GM19099 (cell line): Measurements from ENCODE around the gene VTN.
A peak's percentile ranks its signal among the peaks of the same experiment; 100 is the strongest.

Experiments used
- POLR2A ChIP-seq: IDR thresholded peaks from 3 replicates; pipeline ENCODE4 v1.6.1; 2011; ENCODE audit warnings: low read depth; ENCODE audit not compliant: insufficient read length; ENCODE audit errors: extremely low read depth

The VTN gene

DNA sequence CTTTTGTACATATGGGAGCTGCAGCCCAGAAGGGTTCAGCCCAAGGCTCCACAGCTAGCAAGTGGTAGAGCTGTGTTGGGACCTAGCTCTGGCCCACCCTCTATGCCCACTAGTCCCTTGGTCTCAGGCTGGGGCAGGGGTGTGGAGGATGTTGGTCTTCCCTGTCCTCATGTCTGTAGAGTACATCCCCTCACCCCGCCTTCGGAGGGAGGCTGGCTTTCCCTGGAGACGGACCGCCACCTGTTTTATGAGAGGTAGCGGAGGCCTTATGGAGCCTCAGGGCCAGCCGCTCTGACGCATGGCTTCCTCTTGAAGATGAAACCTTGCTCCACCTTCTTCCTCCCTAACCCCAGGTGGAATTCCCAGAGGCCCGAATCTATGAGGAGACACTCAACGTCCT, 26.1 kb downstream of the VTN start:
- TF ChIP-seq POLR2A = no peak

DNA sequence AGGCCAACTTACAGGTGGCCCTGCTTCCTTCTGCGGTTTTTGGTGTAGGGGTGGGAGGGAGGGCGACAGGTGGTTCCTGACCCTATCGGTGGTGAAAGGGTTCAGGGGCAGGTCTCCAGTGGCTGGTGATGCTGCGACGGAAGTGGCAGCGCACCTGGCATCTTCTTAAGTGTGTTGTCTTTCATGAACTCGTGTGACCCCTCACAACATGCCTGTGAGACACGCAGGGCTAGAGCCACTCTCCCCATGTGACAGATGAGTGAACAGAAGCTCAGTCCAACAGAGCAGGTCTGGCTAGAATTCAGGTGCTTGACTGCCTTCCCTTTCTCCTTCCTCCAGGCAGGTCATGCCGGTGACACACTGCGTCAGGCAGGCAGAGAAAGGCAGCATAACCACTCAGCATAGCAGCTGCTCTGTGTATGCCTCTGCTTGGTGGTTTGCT, 26.6 kb downstream of the VTN start:
- no peak for TF ChIP-seq POLR2A

DNA sequence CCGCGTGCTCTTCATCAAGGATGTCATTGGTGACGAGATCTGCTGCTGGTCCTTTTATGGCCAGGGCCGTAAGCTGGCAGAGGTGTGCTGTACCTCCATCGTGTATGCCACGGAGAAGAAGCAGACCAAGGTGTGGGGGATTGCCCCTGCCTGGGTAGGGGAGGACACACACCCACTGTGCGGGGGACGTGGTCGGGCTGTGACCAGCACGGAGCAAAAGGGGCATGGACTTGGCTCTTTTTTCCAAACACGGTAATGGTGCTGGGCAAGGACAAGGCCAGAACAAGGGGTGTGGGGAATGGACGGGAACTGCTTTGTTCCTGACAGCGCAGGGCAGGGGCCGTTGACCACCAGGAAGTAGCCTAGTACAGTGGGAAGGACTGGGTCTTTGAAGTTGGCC, 27.8 kb downstream of the VTN start:
- TF ChIP-seq POLR2A = no peak

DNA sequence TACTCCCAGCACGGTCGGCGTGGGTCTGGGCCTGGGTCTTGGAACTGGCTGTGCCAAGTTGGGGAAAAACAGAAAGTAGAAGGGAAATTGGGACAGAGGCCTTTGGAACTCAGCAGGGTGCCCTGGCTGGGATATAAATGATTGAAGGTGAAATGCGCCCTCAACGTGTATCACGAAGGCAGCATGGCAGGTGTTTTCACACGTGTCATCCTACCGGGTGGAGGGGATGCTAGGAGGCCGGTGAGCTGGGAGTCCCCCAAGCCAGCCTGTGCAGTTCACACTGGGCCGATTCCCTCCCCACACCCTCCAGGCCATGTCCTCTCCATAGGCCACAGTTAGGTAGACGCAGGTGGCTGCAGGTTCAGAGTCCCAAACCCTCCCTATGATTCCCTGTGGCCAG, 28.6 kb downstream of the VTN start:
- no peak for TF ChIP-seq POLR2A

DNA sequence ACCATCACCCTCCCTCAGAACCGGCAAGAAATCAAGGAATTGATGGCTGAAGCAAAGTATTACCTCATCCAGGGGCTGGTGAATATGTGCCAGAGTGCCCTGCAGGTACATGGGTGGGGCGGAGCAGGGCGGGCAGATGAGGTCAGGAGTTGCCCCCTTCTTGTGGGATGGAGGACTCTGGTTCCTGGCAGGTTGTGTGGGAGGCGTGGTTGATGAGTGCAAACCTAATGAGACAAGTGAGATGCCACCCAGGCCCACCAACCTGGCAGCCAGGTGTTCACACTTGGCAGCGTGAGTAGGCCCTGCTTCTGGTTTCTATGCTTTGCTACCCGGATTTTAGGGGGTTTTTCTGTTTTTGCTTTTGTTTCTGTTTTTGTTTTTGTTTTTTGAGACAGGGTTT, 29.7 kb downstream of the VTN start:
- no peak for TF ChIP-seq POLR2A

DNA sequence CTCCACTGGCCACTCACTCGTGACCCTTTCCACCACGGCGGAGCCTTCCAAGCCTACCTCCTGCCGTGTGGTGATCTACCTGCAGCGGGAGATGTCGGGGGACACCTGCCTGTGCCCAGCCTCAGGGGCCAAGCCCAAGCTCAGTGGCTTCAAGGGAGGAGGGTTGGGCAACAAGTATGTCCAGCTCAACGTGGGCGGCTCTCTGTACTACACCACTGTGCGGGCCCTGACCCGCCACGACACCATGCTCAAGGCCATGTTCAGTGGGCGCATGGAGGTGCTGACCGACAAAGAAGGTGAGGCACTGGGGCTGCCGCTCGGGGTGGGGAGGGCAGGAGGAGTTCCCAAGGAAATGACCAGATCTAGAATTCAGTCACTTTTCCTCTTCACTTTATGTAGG, 30.7 kb downstream of the VTN start:
- no peak for TF ChIP-seq POLR2A

DNA sequence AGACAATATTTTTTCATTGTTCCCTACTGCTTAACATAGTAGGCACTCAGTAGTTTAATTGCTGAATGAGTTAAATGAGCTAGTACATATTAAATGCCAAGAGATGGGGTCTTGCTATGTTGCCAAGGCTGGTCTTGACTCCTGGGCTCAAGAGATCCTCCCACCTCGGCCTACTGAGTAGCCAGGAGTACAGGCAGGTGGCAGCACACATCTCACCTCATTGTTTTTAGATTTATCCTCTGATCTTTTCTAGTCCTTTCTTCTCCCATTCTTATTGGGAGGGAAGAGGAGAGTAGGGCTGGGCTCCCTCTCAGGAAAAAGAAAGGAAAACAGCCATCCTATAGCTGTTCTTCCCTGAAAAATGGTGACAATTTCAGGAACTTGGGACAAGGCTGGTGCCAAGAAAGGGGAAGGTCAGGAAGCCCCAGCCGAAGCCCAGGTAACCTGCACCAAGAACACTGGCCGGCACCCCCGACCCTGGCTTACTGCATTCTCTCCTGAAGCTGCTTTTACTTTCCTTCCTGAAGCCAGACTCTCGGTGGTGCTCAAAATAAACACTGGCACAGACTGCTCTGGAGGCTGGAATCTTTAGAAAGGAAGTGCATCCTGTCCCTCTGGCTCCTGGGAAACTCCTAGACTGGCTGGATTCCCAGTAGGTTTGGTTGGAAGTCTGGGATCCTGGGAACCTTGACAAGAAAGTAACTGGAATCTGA, 31.9 kb downstream of the VTN start:
- TF ChIP-seq POLR2A = no peak

DNA sequence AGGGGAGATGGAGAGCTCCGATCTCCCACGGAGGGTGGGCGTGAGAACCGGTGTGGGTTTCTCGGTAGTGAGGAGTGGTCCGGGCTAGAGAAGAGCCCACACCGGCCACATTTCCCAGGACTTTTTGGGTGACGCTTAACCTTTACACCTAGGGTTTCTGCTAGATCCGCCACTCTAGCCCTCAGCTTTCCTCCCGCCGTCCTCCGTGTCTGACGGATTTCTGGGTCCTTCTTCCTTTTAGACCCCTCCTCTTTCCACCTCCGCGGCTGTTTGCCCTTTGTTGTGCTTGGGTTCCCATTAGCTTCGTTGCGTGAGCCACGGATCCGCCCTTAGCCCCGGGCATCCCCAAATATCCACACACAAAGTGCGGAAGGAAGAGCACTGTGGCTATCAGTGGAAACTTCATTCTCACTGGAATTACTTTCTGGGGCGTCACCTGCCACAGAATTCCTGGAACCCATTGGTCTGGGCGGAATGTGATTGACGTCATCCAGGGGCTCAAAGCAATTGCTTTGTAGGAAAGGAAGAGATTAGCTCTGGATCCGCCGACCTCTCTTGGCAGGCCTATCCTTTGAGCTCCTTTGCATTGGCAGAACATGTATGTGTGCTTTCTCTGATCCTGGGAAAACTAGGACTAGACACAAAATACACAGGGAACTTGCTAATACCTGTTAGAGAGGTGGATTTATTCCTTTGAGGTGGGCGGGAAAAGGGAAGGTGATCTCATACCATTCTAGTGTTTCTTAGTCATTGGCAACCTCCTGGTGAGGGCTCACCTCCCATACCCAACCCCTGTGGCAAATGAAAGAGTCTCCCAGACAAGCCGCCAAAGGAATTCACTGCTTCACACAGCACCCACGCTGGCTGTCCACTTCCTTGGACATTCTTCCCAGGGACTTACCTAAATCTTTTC, 33.9 kb downstream of the VTN start:
- TF ChIP-seq POLR2A = no peak

DNA sequence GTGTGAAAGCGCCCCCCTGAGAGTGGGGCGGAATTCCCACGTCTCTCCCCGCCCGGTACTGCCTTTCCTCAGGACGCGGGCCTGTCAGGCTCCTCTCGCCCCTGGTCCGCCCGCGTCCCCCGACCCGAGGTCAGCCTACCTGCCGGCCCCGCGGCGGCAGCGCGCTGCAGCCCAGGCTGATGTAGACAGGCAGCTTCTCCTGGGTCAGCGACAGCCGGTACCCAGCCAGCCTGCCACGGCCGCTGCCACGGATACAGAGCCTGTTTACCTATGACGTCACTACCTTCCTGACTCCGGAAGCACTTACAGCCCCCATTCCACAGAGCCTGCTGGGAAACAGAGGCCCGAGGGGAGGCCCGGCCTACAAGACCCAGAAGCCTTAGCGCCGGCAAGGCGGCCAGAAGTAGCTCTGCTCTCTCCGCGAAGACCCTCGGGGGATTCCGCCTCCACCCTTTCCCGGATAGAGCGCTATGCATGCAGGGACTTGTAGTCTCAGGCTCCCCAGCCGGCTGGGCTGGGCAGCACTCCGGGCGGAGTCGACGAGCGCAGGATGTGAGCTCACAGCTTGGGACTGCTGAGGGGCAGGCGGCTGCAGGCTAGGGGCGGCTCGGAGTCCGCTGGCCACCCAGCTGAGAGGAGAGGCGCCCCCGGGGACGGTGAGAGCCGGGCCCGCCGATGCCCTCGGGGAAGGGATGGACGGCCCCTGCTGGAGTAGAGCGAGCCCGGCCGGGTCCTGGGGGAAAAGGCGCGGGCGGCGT, 34.7 kb downstream of the VTN start, which contains the start of the genes IFT20 and TNFAIP1:
Gene IFT20, minus strand, starts transcription at position 272 of the 758 bp plus-strand sequence. CDS start 3,487 bp downstream, outside the sequence.
Gene TNFAIP1, plus strand, starts transcription at position 561 of the 758 bp plus-strand sequence. CDS start 3,761 bp downstream, outside the sequence.
- TF ChIP-seq POLR2A = peak; percentile 79

DNA sequence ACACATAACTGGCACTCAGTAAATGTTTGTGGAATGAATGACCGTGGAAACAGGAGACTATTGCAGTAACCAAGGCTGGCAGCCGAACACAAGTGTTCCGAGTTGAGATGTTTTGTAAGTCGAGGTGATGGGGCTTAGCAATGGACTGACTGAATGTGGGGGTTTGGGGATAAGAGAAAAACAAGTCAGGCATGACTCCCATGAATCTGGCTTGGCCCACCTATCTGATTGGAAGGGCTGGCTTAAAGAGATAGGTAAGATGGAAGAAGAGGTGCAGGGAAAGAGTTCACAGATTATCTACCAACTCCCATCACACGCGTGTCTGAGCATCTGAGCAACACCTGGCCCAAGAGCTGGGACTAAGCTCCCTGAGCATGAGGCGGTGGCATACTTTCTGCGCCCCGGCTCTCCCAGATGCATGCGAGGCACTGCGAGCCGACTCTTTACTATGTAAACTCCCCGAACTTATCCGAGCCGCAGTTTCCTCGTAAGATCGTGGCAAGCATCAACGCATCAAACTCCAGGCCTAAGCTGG, 35.4 kb downstream of the VTN start:
- TF ChIP-seq POLR2A = no peak

DNA sequence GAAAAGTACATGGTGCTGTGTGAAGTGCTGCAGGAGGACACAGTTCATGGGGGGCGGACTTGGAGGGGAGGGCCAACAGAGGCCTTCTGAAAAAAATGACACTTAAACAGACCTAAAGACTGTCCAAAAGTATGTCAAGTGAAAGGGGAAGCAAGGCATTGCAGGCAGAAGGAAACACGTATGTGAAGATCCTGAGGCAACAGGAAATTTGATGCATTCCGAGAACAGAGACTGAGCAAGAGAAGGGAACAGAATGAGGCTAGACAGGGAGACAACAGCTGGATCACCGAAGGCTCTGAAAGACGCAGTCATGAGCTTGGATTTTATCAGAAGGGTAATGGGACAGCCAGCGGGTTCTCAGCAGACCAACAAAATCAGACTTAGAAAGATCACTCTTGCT, 35.9 kb downstream of the VTN start:
- no peak for TF ChIP-seq POLR2A

DNA sequence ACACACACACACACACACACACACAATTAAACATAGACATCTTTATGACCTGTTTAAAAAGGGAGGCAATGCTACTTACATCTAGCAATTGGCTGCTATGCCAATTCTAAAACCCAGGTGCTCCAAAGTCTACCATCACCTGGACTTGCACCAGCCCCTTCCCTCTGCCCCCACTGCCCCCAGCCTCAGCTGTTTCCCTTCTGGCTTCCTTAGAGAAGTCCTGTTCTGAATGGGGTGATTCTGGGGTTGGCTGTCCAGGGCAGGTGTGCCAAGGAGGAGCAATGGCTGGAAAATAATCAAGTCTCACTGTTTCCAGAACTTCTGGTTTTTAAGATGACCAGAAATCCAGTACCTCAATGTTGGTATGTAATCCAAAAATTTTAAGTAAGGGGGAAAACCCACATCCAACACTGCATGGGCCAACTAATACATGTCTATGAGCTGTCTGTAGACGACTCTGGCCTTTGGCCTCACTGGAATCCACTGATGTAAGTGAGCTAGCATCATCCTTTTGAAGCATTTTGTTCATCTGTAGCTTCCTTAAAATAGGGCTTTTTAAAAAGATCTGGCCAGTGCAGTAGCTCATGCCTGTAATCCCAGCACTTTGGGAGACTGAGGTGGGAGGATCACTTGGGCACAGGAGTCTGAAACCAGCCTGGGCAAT, 36.9 kb downstream of the VTN start:
- no peak for TF ChIP-seq POLR2A

DNA sequence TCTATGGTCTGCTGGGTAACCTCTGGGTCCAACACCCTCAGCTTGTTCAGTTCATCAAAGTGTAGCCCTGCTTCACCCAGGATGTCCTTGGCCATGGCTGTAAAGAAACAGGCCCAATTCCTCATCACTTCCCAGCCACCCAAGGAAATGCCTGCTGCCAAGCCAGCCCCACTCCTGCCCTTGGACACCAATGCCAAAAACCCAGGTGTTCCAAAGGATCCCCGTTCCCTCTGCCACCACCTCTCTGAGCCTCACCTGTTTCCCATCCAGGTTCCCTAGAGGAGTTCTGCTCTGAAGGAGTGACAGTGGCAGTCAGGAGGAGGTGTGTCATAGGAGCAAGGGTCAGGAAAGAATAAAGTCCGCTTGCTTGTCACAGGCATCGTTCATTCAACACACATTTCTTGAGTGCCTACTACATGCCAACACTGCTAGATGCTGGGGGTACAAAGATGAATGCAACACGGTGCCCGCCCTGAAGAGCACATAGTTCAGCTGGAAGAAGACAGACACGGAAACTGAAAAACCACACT, 38.2 kb downstream of the VTN start:
- no peak for TF ChIP-seq POLR2A

DNA sequence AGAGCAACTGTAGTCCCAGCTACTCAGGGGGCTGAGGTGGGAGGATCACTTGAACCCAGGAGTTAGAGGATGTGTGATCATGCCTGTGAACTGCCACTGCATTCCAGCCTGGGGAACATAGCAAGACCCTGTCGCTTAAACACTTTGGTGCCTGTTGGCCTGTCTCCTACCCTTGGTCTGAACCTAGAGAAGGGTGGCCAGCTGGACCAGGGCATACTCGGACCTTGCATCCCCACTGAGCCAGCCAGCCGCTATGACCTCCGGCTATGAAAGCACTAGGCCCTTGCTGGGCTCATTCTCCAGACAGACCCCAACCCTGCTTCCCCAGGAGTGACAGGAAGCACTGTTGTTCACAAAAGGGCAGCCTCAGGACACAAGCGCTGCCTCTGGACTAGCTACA, 39.4 kb downstream of the VTN start:
- TF ChIP-seq POLR2A = no peak

DNA sequence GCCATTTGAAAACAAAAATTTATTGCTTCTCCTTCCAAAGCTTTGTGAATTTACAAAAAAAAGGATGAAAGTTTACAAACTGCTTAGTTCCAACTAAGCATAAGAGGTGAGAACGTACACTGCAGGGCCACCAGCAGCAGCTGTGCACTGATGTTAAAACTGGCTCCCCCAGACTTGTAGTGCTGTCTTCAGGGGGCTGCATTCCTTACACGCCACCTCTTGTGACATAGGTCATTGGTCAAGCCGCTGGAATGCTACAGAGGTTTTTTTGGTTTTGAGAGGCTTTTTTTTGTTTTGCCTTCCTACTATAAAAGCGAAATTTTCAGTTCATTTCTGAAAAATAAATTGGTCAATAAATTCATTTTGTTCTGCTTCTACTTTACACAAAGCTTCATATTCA, 41.8 kb downstream of the VTN start:
- no peak for TF ChIP-seq POLR2A

DNA sequence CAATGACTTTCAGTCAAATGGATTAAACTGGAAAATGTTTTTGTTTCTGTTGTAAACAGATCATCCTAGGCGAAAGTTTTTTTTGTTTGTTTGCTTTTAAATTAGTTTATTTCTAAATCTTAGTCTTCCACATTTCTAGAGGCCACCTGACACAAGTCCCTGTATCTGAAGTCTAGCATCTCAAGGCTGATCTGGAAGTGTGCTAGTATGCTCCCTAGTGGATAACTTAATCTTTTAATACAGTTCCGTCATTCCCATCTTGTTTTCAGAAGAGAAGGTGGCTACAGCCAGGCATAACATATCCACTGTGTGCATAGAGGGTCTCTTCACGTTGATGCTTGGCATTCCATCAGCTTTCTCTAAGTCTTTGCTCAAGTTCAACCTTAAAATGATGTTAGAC, 42.4 kb downstream of the VTN start:
- TF ChIP-seq POLR2A = no peak
